OCI-LY1 (cell line): ENCODE measurements around the gene EYS.

Experiments used
- EZH2 ChIP-seq: fragments of 200-600 bp; sonication (generic), shearing (Covaris generic); IDR thresholded peaks from 2 replicates; pipeline ENCODE4 v1.8.0; 2017; ENCODE audit warnings: borderline replicate concordance, mixed run types, mild to moderate bottlenecking, antibody characterized with exemption, low read length, moderate library complexity, mixed read lengths
- TF ChIP-seq, protein P1 (sequence below): fragments of 200-600 bp; sonication (generic), shearing (Covaris generic); IDR thresholded peaks from 2 replicates; pipeline ENCODE4 v1.5.1; 2017; ENCODE audit warnings: mild to moderate bottlenecking, antibody characterized with exemption, low read length, moderate library complexity, mixed read lengths

- TF ChIP-seq, protein P1, sequence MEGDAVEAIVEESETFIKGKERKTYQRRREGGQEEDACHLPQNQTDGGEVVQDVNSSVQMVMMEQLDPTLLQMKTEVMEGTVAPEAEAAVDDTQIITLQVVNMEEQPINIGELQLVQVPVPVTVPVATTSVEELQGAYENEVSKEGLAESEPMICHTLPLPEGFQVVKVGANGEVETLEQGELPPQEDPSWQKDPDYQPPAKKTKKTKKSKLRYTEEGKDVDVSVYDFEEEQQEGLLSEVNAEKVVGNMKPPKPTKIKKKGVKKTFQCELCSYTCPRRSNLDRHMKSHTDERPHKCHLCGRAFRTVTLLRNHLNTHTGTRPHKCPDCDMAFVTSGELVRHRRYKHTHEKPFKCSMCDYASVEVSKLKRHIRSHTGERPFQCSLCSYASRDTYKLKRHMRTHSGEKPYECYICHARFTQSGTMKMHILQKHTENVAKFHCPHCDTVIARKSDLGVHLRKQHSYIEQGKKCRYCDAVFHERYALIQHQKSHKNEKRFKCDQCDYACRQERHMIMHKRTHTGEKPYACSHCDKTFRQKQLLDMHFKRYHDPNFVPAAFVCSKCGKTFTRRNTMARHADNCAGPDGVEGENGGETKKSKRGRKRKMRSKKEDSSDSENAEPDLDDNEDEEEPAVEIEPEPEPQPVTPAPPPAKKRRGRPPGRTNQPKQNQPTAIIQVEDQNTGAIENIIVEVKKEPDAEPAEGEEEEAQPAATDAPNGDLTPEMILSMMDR: no peak
- TF ChIP-seq EZH2: no peak
Measured at GRCh38 chr6:65719101-65719500, 12.1 kb upstream of the EYS start.
